DND-41 (cell line): Measurements from ENCODE around the gene PRKCZ.

Experiments
- EZH2 ChIP-seq: IDR thresholded peaks from 3 replicates; pipeline ENCODE4 v1.6.1; 2012; ENCODE audit warnings: borderline replicate concordance, low read depth, mild to moderate bottlenecking, moderate library complexity, low read length, inconsistent platforms; ENCODE audit not compliant: severe bottlenecking
- TF ChIP-seq, protein P1 (sequence below): IDR thresholded peaks from 2 replicates; pipeline ENCODE4 v1.5.1; 2012; ENCODE audit warnings: borderline replicate concordance, low read length, moderate library complexity, mild to moderate bottlenecking; ENCODE audit not compliant: poor library complexity, severe bottlenecking; ENCODE audit errors: extremely low read depth

DNA sequence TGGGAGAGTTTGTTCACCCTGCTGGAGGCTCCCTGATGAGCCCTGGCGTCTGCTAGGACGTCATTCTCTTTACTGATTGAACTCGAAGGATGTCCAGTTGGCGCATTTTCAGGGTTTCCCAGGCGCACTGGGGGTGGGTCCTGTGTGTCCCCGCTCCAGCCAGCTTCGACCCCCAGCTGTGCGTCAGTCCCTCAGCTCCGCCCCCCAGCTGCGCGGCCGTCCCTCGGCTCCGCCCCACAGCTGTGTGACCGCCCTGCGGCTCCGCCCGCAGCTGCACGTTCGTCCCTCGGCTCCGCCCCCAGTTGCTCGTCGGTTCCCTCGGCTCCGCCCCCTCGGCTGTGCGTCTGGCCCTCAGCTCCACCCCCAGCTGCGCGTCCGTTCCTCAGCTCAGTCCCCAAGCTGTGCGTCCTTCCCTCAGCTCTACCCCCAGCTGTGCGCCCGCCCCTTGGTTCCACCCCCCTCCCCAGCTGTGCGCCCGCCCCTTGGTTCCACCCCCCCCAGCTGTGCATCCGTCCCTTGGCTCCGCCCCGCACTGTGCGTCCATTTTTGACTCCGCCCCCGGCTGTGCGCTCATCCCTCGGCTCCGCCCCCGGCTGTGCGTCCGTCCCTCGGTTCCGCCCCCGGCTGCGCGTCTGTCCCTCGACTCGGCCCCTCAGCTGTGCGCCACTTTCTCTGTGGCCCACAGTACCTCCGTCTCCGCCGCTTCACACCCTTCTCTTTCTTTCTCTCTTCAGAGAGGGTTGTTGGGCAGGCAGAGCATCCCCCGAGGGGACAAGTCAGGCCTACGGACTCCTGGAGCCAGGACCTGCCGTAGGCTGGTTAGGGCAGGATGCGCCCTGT is 83.0 kb downstream of the PRKCZ start:
- TF ChIP-seq, protein P1, sequence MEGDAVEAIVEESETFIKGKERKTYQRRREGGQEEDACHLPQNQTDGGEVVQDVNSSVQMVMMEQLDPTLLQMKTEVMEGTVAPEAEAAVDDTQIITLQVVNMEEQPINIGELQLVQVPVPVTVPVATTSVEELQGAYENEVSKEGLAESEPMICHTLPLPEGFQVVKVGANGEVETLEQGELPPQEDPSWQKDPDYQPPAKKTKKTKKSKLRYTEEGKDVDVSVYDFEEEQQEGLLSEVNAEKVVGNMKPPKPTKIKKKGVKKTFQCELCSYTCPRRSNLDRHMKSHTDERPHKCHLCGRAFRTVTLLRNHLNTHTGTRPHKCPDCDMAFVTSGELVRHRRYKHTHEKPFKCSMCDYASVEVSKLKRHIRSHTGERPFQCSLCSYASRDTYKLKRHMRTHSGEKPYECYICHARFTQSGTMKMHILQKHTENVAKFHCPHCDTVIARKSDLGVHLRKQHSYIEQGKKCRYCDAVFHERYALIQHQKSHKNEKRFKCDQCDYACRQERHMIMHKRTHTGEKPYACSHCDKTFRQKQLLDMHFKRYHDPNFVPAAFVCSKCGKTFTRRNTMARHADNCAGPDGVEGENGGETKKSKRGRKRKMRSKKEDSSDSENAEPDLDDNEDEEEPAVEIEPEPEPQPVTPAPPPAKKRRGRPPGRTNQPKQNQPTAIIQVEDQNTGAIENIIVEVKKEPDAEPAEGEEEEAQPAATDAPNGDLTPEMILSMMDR = no peak
- no peak for TF ChIP-seq EZH2
